GM19023 (cell line): ENCODE data around the gene SLC24A2.
"Not testable (repeated sequence)": the region's sequence is repeated elsewhere in the genome, so short reads cannot be mapped to it uniquely, and the experiment has no call there.

Experiments
- ATAC-seq: cut with Tn5 transposase; IDR thresholded peaks from one replicate; pipeline ENCODE4 v1.9.1; 2021; ENCODE audit warnings: mild to moderate bottlenecking, moderate library complexity; ENCODE audit not compliant: unreplicated experiment

The SLC24A2 gene

DNA sequence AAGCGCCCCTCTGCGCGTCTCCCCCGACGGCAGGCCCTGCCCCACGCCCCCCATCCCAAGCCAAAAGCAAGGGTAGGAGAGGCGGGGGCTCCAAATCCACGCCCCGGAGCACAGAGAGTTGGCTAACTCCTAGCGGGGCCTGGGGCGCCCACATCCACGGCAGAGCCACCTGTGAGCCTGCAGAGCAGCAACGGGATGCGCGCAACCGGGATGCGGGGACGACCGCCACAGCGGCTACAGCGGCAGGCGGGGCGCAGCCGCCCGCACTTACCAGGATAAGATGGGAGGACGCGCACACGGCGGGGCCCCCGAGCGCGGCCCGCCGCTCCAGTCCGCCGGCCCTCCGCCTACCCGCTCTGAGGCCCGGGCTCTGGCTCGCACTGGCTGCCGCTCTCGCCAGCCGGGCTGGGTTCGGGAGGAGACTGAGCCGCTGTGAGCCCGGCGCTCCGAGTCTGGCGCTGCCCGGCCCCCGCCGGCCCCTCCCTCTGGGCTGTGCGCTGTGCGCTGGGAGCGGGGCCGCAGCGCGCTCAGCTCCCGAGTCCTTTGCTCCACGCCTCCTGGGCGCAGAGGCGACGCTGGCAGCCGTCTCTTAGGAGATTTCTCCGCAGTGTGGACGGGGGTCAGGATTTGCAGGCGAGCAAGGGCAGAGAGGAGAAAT, at the start of gene SLC24A2:
SLC24A2 (minus strand) TSS at position 424 of the 658 bp plus-strand sequence.
- no peak for ATAC-seq

DNA sequence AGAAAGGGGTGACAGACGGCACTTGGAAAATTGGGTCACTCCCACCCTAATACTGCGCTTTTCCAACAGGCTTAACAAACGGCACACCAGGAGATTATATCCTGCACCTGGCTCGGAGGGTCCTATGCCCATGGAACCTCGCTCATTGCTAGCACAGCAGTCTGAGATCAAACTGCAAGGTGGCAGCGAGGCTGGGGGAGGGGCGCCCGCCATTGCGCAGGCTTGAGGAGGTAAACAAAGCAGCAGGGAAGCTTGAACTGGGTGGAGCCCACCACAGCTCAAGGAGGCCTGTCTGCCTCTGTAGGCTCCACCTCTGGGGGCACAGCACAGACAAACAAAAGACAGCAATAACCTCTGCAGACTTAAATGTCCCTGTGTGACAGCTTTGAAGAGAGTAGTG, 44.5 kb upstream of the SLC24A2 start:
- ATAC-seq, result not testable (repeated sequence)

DNA sequence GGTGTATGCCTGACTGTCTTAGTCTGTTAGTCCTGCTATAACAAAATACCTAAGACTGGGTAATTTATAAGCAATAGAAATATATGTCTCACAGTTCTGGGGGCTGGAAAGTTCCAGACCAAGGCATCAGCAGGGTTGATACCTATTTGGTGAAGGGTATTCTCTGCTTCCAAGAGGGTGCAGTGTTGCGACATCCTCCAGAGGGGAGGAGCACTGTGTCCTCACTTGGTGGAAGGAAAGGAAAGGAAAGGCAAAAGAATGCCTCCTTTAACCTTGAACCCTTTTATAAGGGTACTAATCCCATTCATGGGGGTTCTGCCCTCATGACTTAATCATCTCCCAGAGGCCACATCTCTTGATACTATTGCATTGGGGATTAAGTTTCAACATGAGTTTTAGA, 42.0 kb upstream of the SLC24A2 start:
- no peak for ATAC-seq

DNA sequence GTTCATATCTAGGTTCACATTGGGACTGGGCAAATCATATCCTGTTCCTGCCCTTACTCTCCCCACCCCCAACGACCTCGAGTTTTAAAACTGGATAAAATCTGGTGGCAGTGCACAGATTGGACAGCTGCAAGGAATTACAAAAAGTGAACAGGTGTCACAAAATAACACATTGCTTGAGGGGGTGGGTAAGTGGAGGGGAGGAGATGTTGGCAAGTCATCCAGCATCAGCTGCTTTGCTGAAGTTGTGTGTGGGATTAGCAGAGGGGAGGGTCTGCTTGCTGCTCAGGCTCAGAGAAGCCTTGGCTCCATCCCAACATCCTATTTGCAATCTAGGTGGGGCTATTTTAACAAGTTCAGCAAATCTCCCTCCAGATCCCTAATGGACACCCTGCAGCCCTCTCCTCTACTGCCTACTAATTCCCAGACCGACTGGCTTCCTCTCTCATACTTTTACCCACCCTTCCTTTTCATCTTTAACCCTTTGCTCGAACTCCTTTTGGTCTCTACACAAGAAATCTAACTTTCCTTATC, 39.8 kb upstream of the SLC24A2 start:
- ATAC-seq, result no peak

DNA sequence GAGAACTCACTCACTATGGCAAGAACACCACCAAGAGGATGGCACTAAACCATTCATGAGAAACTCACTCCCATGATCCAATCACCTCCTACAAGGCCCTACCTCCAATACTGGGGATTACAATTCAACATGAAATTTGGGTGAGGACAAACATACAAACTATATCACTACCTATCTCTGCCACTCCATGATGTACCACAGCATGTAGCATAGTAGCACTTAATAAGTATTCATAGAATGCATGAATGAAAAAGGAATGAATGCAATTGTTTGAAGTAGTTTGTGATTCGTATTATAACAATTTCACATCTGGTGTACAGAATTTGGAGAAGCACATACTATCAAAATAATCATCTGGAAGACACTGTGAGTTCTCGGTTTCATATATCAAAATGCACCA, 27.9 kb upstream of the SLC24A2 start:
- ATAC-seq, result no peak

DNA sequence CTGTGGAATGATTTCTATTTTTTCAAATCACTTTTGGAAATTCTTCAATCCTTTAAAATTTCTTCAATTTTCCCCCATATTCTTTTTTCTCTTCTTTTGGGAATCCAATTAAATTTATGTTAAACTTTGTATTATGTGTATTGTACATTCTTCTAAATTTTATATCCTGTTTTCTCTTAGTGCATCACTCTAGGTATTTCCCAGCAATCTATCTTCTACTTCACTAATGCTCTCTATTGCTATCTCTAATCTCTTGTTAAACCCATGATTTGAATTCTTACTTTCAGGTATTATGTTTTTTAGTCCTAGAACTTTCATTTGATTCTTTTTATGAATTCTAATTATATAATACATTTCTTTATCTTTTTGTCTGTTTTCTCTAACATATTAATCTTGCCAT, 23.4 kb upstream of the SLC24A2 start:
- no peak for ATAC-seq

DNA sequence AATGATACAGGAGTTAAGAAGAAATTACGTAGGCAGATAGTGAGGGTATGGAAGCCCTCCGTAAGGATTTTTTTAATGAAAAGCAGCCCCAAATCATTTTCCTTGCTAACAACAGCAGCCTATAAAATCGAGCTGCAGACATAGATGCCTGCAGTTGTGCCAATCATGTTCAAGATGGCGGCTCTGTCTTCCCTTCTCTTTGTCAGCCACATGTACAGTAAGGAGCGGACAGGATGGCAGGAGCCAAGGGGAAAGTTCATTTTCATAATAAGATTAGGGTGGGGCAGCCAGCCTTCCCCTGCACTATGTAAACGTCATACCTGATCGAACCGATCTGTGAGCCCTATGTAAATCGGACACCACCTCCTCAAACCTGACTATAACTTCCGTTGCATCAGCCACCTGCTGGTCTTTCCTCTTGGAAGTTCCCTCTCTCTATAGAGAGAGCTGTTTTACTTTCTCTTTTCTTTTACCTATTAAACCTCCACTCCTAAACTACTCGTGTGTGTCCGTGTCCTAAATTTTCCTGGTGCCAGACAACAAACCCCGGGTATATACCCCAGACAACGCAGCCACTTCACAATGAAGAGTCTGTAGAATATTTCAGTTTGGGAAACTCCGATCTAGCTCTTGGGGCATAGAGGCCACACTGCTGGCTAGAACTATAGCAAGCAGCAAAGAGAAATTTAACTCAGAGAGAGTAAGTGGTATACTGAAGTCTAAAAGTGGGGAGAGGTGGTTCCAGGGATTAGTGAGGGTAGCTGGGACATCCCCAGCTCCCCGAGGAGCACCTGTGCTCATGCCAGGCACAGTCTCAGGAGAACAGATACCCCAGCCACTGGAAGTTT, 20.8 kb upstream of the SLC24A2 start:
- no peak for ATAC-seq

DNA sequence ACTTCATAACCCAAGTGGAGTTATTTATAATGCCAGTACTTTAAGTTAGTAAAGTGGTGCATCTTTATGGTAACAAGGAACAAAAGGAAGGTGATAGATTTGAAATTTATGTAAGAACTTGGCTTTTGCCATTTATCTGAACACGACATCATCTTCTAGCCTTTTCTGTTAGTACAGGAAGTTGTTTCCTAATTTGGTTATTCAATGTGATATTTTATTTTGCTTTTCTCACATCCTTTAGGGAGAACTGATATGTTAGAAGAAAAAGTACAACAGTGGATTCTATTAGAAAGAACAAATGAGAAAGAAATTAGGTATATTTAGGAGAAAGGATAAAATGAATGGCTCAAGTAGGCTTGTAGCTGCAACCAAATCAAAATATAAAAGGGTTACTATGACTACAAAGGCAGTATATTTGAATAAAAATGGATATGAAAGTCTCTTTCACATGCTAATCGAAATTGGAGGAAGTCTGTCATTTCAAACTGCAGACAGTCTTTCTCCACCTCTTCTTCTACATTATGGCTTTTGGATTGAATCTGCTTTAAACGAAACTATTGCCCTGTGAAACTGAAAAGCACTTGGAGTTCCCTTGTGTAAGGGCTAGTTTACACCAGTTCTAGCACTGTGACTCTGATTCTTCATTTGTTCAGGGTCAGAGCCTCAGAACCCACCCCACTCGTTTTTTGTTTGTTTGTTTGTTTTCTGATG, 18.5 kb upstream of the SLC24A2 start:
- ATAC-seq, result no peak

DNA sequence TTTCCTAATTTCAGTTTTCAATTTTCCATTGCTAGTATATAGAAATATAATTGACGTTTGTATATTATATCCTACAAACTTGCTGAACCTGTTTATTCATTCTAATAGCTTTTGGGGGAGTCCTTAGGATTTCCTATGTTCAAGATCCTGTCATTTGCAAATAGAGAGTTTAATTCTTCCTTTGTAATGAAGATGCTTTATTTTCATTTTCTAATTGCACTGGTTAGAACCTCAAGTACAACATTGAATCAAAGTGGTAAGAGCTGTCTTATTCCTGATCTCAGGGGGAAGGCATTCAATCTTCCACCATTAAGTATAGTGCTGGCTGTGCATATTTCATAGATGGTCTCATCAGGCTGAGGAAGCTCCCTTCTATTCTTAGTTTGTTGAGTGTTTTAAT, 15.6 kb upstream of the SLC24A2 start:
- no peak for ATAC-seq

DNA sequence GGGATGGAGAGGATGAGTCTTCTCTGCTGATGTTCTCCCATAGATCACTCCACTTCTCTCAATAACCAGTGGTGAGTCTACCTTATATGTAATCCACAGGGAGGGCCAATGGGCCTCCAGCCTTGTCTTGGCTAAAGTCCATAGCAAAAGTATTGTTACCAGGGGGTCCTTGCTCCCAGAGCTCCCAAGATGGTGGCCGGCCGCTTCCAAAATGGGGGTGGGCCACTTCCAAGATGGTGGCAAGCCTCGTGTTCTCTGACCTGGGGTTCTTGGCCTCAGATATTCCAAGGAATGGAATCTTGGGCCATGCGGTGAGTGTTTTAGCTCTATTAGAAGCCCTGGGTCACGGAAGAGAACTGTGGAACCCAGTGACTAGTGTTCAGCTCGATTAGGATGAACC, 12.0 kb upstream of the SLC24A2 start:
- no peak for ATAC-seq

DNA sequence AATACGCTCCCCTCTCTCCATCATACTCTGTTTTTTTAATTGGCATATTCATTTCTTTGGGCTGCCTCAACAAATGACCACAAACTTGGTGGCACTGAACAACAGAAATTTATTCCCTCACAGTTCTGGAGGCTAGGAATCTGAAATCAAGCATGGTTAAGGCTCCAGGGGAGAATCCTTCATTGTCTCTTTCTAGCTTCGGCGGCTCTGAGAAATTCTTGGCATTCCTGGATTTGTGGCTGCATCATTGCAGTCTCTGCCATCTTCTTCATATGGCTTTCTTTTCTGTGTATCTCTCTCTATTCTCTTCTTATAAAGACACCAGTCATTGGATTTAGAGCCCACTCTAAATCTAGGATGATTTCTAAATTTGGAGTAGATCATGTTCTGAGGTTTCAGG, 10.9 kb upstream of the SLC24A2 start:
- no peak for ATAC-seq

DNA sequence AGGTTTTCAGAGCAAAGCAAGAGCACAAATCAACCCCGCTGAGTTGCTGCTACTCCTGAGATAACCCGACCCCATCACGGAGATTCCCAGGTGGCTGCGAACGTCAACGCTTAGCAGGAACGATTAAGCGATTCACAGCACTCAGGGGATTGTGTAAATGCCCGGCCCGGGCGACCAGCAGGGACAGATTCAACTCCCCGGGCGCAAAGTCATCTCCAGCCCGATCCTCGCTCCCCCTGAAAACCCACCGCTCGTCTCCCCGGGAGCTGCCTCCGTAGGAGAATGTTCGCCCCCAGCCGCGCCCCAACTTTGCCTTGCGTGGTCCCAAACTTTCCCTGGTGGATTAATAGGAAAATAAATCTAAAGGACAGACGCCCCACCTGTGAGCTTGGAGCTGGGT, 685 bp downstream of the SLC24A2 start:
- no peak for ATAC-seq

DNA sequence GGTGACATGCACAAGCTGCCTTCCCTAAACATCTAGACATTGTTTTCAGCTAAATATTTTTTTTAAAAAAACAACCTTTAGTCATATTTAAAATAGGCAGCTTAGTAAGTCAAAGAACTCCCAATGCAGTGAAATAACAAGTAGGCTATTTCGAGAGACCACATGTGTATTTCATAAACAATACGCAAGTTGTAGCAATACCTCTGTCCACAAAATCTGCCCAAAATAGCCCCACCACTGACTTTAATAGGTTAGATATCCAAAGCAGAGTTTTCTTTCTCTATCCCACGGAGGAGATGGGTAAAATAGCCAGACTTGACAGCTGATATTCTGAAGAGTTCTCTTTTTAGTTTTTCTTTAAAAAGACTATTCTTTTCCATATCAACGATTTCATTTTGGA, 1.2 kb downstream of the SLC24A2 start:
- no peak for ATAC-seq

DNA sequence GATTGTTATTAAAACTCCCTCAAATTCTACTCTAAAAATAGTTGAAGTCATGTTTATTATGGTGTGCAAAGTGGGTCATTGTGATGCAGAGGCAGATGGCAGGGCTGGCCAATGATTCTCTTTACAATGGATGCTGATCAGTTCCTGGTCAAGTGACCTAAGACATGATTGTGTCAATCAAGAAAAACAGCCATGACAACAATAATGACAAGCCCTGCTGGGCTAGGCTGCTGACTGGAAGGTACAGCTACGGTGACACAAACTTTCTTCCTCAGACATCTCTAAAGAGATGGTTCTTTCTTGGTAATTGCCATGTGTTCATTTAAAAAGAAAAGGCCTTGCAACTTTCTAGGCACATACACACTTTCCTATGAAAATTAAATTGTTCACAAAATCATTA, 3.6 kb downstream of the SLC24A2 start:
- ATAC-seq, result no peak

DNA sequence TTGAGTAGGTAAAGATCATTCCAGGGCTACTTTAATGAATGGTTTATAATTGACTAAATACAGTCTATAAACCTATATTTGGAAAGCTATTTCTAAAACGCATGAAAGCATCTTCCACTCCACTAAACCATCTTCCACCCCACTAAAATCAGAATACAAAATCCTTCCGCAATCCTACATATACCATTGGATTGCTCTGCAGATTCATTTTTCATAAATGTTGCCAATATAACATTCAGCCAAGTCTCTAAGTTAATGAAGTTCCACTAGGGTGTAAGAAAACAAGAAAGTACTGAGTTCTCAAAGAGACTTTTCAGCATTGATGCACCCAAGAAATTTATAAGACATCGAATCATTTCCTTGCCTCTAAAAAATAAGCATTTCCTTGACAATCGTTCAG, 4.7 kb downstream of the SLC24A2 start:
- ATAC-seq, result no peak

DNA sequence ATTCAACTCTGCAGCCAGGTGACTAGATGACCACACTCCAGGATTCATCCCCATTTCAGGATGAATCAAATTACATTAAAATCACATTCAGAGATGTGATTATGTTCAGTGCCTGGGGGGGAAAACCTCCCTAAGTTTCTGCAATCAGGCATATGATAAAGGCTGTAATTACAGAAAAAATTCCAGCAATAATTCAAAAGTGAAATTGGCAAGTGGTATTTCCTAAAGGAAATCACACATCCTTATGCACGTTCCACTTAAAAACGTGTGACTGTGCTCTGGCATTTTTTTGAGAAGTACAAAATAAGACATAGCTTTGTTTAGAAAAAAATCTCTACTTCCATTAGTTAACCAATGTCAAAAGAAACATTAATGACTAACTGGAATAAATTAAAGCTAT, 5.3 kb downstream of the SLC24A2 start:
- ATAC-seq, result no peak

DNA sequence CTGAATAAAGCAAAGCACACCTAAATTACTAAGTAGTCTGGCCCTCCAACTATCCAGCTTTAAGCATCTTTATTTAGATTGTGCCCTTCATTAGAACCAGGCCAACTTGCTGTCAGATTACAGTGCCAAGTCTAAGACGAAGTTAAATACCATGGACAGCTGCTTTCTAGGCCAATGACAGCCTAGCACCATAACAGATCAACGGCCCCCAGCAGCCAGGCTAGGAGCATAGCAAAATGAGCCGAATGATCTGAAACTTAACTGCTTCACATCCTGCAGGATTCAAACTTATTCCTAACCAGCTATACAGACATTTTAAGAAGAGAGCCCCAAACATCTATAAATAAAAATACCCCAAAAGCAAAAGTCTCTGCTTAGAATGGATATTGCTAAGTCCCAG, 6.8 kb downstream of the SLC24A2 start:
- ATAC-seq, result no peak

DNA sequence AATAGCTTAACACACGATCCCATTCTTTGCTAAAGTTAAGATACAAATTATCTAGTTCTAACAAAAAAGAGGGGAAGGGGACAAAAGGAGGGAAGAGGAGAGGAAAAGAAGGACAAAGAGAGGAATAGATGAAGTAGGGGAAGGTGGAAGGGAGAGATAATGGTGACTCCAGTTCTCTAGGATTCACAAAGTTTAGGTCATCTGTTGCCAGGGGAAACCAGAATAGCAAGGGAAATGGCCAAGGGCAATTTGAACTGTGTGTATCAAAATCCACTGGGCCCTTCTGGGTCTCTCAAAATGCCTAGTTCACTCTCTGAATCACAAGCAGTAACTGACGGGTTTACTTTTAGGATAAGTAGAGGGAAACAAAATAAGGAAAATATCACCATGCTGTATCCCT, 7.6 kb downstream of the SLC24A2 start:
- ATAC-seq, result no peak

DNA sequence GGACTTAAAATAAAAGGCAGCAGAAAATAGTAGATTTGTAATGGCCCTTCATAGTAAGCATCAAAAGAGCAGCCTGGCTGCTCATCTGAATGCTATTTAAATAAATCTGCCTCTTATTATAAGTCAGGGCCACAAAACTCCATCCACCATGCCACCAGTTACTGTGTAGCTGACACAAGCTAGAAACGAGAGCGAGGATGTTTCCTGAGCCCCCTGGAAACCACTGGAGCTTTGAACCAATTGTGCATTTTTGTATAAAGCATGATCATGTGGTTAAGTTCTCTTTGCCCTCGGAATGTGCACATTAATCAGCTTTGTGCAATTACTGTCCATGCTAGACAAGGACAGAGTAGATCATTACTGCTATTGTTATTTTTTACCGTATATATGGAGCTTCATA, 17.4 kb downstream of the SLC24A2 start:
- ATAC-seq, result no peak

DNA sequence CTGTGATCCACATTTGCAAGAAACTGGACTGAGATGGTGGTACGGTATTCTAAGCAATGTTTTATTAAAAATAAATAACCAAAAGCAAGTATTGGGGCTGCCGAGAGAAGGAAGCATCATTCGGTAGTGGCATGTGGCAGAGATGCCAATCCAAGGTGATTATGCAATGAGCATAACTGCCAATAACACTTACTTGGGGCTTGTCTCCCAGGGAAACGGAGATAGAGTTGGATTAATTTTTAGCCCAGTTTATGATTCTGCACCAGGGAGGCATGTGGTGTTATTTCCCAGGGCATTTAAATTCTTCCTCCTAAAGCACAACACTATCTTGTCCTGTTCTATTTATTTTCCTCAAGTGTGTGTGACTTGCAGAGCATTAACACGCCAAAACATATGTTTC, 17.9 kb downstream of the SLC24A2 start:
- no peak for ATAC-seq

DNA sequence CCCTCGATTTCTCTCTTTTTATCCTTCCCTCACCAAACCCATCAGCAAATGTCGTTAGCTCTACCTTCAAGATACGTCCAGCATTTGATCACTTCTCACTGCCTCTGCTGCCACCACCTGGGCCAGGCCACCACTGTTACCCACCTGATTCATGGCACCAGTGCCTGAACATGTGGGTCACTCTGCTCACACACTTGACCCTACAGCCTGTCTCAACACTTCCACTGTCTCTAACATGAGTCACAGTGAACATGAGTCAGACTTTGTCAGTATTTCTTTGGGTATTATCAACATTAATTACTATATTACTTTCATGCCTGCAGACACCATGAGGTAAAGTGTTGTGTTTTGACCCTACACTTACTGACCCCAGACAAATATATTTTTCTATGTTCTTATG, 19.6 kb downstream of the SLC24A2 start:
- ATAC-seq, result no peak

DNA sequence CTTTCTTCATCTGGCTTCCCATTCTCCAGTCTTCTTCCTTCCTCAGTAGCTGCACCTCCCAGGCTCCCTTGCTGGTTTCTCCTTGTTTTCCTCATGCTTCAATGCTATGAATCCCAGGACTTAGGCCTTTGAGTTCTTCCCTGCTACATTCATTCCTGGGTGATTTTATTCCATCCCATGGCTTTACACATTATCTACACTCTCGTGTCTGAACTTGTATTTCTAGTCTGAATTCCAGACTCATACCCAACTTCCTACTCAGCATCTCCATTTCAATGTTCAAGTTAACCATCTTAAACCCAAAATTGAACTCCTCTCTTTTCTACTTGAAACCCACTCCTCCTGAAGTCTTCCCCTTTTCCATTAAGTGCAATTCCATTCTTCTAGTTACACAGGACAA, 20.0 kb downstream of the SLC24A2 start:
- no peak for ATAC-seq
